Caco-2 (cell line): ENCODE measurements around the gene AHSA1. TPM values are rescaled to one million over a fixed set of nuclear protein-coding genes. Genes with fewer than 3 reads are reported as not detected.

Source experiments
- BruUV-seq: library from RNA; stranded (reverse); fragments of 400-500 nt; replicated peaks from 2 replicates; lab custom pipeline; 2021; lab: Mats Ljungman, UMichigan
- CTCF ChIA-PET: fragments of 300-600 bp; sonication (Branson Sonifier 250); formaldehyde crosslinking; loops from one replicate; lab custom pipeline; 2022; ENCODE audit warnings: antibody characterized with exemption; lab: Charles Lee
- POLR2A ChIA-PET: fragments of 300-600 bp; sonication (Branson Sonifier 250); formaldehyde crosslinking; loops from one replicate; lab custom pipeline; 2022; ENCODE audit warnings: antibody characterized with exemption; lab: Charles Lee
- DNase-seq, 2 experiments: peaks; one replicate each; pipeline versions ENCODE4 v3.0.0 to v3.0.0-alpha.2; 2020 to 2022
- H3K27me3 ChIP-seq: replicated peaks from 2 replicates; pipeline ENCODE4 v1.6.0; 2011; ENCODE audit warnings: low read length; ENCODE audit not compliant: control insufficient read depth, insufficient read depth
- H3K36me3 ChIP-seq: 2 replicates; pipeline ENCODE4 v1.5.1; 2011; ENCODE audit warnings: low read length; ENCODE audit not compliant: control insufficient read depth, insufficient read depth
- H3K4me1 ChIP-seq: fragments of 250-450 bp; sonication (Bioruptor Pico); 2 replicates; pipeline ENCODE4 v1.5.1; 2020; ENCODE audit warnings: mild to moderate bottlenecking
- H3K4me3 ChIP-seq: 2 replicates; pipeline ENCODE4 v1.5.1; 2011; ENCODE audit warnings: low read depth, mild to moderate bottlenecking, control low read depth, low read length
- H3K9me3 ChIP-seq: fragments of 250-450 bp; sonication (Bioruptor Pico); 2 replicates; pipeline ENCODE4 v1.5.1; 2020; ENCODE audit warnings: mild to moderate bottlenecking, moderate library complexity
- H3K27ac Mint-ChIP-seq: one replicate; pipeline ENCODE4 v1.8.0; 2022; ENCODE audit warnings: mixed read lengths; ENCODE audit not compliant: unreplicated experiment
- H3K27me3 Mint-ChIP-seq: one replicate; pipeline ENCODE4 v1.8.0; 2022; ENCODE audit warnings: mixed read lengths; ENCODE audit not compliant: insufficient read depth, unreplicated experiment
- H3K36me3 Mint-ChIP-seq: one replicate; pipeline ENCODE4 v1.8.0; 2022; ENCODE audit warnings: mild to moderate bottlenecking, mixed read lengths; ENCODE audit not compliant: insufficient read depth, unreplicated experiment
- H3K4me1 Mint-ChIP-seq: one replicate; pipeline ENCODE4 v1.8.0; 2022; ENCODE audit warnings: low read depth, mixed read lengths; ENCODE audit not compliant: unreplicated experiment
- H3K4me3 Mint-ChIP-seq: one replicate; pipeline ENCODE4 v1.8.0; 2022; ENCODE audit warnings: mild to moderate bottlenecking, moderate library complexity, mixed read lengths; ENCODE audit not compliant: unreplicated experiment
- H3K9me3 Mint-ChIP-seq: one replicate; pipeline ENCODE4 v1.8.0; 2022; ENCODE audit warnings: mixed read lengths; ENCODE audit not compliant: unreplicated experiment
- CTCF ChIP-seq, 2 experiments: fragments of 200-600 bp in 1 of 2; IDR thresholded peaks; 1 replicate in 1 of 2; 2 replicates in 1 of 2; pipeline versions ENCODE4 v1.5.1 to v1.8.0; 2011 to 2022; ENCODE audit warnings: antibody characterized with exemption in 1 of 2, control low read depth in 1 of 2, inconsistent platforms in 1 of 2, low read depth in 1 of 2, low read length in 1 of 2, mild to moderate bottlenecking in 1 of 2, moderate library complexity in 1 of 2; ENCODE audit not compliant: insufficient read depth in 1 of 2, severe bottlenecking in 1 of 2, unreplicated experiment in 1 of 2
- intact Hi-C: fragments of 100-400 bp; cut with micrococcal nuclease; formaldehyde crosslinking; loops from one replicate; pipeline ENCODE4 v1.10.0; 2022; ENCODE audit not compliant: unreplicated experiment
- total RNA-seq: library from RNA; stranded (reverse); gene quantifications from 2 replicates; pipeline ENCODE4 v1.2.3, GENCODE V29; 2022

AHSA1 gene
- total RNA-seq, 1 experiment from 2014 or later, result 161 TPM

- H3K36me3 ChIP-seq, result no peaks in the 10 kb centered on the region
Measured at GRCh38 chr14:77469539-77469938, 11.6 kb downstream of the AHSA1 start.

GRCh38 chr14:77470224-77470870 is 12.5 kb downstream of the AHSA1 start:
- no peak overlapping the region for H3K27ac Mint-ChIP-seq
- Histone ChIP-seq H3K27me3 (no peaks in the 10 kb centered on the region), H3K9me3 (no peaks in the 10 kb centered on the region), H3K4me3 (no peak overlapping the region), H3K4me1 (no peaks in the 10 kb centered on the region), H3K36me3 (no peaks in the 10 kb centered on the region)
- ChIA-PET POLR2A (no interaction called here), CTCF (no interaction called here)
- peaks cover 47% of the 10 kb centered on the region for H3K36me3 Mint-ChIP-seq
- intact Hi-C loops, result no loop called here
- no TSS peak for BruUV-seq
- no peaks in the 10 kb centered on the region for H3K4me1 Mint-ChIP-seq
- no peaks in the 10 kb centered on the region for H3K9me3 Mint-ChIP-seq
- no peak for TF ChIP-seq CTCF (IDR thresholded peaks at IDR 0.05; ENCODE audit: insufficient read depth in 1 of 2, low read depth in 1 of 2, low read length in 1 of 2, severe bottlenecking in 1 of 2, unreplicated experiment in 1 of 2)
- H3K4me3 Mint-ChIP-seq, result no peak overlapping the region
- no peaks in the 10 kb centered on the region for H3K27me3 Mint-ChIP-seq
- DNase-seq, result no peak

More at GRCh38 chr14:77469539-77469938, 11.6 kb downstream of the AHSA1 start:
- Mint-ChIP-seq H3K9me3 (no peaks in the 10 kb centered on the region), H3K36me3 (peaks cover 55% of the 10 kb centered on the region), H3K4me1 (no peaks in the 10 kb centered on the region), H3K4me3 (no peak overlapping the region), H3K27ac (no peak overlapping the region), H3K27me3 (no peaks in the 10 kb centered on the region)
- Histone ChIP-seq H3K4me3 (no peak overlapping the region), H3K4me1 (no peaks in the 10 kb centered on the region), H3K9me3 (no peaks in the 10 kb centered on the region), H3K27me3 (no peaks in the 10 kb centered on the region)
- BruUV-seq, result no TSS peak
- CTCF ChIA-PET, result interaction anchor here (0.7 kb wide), 1 partner anchor 655 kb away, joined by 4 read pairs; no protein-coding TSS in a partner anchor
- POLR2A ChIA-PET, result interaction anchor here (0.6 kb wide), 1 partner anchor 706 kb away, joined by 5 read pairs; no protein-coding TSS in a partner anchor
- intact Hi-C loops, result no loop called here
- TF ChIP-seq CTCF (IDR thresholded peaks at IDR 0.05; ENCODE audit: insufficient read depth in 1 of 2, low read depth in 1 of 2, low read length in 1 of 2, severe bottlenecking in 1 of 2, unreplicated experiment in 1 of 2), result no peak
- no peak for DNase-seq

GRCh38 chr14:77473921-77474320 is 16.0 kb downstream of the AHSA1 start:
- no peak for DNase-seq
- H3K27me3 Mint-ChIP-seq, result no peaks in the 10 kb centered on the region
- no peaks in the 10 kb centered on the region for H3K9me3 Mint-ChIP-seq
- peaks cover 15% of the 10 kb centered on the region for H3K36me3 Mint-ChIP-seq
- H3K9me3 ChIP-seq, result no peaks in the 10 kb centered on the region
- no peak overlapping the region for H3K4me3 Mint-ChIP-seq
- no peaks in the 10 kb centered on the region for H3K36me3 ChIP-seq
- ChIA-PET CTCF (interaction anchor here (0.6 kb wide), 1 partner anchor 44 kb away, joined by 4 read pairs; no protein-coding TSS in a partner anchor), POLR2A (no interaction called here)
- H3K27me3 ChIP-seq, result no peaks in the 10 kb centered on the region
- no peak for TF ChIP-seq CTCF (IDR thresholded peaks at IDR 0.05; ENCODE audit: insufficient read depth in 1 of 2, low read depth in 1 of 2, low read length in 1 of 2, severe bottlenecking in 1 of 2, unreplicated experiment in 1 of 2)
- H3K4me3 ChIP-seq, result no peak overlapping the region
- no TSS peak for BruUV-seq
- no peaks in the 10 kb centered on the region for H3K4me1 ChIP-seq
- H3K4me1 Mint-ChIP-seq, result no peaks in the 10 kb centered on the region
- no peak overlapping the region for H3K27ac Mint-ChIP-seq
- intact Hi-C loops, result no loop called here
